Fibroblast of skin of right quadriceps (primary cell): Measurements from ENCODE around the gene POMZP3.
"Not testable (repeated sequence)": the region's sequence is repeated elsewhere in the genome, so short reads cannot be mapped to it uniquely, and the experiment has no call there.

Source experiments
- DNase-seq: peaks from one replicate; pipeline ENCODE4 v3.0.0-alpha.2; 2013

The POMZP3 gene

DNA sequence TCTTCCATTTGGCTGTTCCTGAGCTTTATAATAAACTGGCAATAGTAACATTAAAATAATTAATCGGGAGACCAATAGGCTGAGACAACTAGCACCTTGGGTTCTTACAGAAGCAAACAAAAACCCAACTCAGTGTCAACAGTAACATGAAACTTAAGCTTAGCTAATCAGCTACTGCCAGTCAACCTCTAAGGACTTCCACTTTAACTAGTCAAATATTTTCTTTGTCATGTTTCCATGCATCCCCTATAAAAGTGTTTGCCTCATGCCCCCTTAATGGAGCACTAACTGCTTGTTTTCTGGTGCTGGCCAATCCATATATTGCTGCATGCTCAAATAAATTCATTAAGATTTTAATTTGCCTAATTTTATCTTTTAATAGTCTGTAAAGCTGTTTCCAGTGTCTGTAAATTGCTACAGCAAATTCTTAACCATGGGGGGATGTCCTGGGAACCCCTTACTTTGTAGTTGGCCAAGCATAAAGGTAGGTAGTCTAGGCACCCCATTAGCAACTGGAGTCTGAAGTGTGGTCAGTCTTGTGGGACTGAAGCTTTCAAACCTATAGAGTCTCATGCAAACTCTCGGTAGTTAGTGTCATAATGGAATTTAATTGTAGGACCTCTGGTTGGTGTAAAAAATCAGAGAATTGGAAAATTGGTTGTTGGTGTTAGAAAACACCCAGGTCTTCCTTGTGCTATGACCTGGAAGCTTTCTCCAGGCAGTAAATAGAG lies 40.3 kb downstream of the POMZP3 start:
- not testable (repeated sequence) for DNase-seq

DNA sequence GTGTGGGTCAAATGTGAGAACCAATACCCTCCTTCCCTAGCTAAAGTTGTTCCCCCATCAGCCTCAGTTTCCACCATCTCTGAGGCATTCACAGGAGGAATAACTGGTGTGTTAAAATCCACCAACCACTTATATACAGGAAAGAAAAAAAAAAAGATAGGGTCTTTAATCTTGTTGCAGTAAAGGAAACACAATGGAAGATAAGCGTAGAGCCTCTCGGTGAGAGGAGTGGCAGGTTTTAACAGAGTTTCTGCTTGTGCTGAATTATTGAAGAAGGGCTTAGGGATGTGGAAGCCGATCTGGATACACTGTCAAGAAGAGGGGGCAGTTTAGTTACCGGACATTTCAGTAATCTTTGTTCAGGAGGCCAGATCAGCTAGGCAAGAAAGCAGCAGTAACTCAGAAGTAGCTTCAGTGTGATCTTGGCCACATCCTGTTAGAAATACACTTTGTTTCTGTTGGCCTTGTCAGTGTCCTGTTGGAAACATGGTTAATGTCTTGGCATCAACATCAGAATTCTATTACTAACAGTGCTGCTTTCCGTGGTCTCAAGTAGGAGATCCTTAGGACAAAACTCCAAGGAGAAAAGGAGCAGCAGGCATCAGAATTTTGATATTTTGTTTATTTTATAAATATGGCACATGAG lies 43.3 kb downstream of the POMZP3 start:
- peak; percentile 65 for DNase-seq

DNA sequence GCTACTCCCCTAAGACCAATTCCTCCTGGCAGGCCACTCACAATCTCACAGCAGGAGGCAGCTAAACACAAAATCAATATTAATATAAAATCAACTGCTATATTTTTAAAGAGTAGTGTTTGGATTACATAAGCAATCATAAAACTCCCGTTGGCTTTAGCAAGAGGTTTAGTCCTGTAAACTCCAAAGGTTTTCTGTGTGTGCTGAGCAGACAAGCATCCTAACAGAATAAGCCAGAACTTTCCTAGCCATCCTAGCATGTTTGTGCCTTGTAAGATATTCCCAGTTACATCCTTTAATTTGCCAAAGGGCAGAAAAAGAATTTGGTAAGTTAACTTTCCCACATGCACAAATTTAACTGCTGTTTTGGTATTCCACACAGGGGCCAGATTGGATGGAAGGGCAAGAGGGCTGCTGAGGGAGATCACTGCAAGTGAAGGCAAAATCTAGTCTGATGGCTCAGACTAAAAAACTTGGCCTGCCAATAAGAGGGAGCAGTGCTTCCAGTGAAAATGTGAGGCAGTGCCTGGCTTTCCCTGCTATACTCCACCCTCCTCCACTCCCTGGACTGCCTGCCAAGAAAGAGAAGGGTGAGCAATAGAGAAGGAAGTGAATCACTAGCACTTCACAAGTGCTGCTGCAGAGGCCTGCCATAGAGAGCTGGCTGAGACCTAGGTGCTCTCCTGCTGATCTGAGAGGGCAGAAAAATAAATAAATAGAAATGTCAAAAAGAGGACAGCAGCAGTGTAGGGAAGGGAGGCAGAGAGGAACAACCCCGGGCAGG lies 44.0 kb downstream of the POMZP3 start:
- peak; percentile 90 for DNase-seq

DNA sequence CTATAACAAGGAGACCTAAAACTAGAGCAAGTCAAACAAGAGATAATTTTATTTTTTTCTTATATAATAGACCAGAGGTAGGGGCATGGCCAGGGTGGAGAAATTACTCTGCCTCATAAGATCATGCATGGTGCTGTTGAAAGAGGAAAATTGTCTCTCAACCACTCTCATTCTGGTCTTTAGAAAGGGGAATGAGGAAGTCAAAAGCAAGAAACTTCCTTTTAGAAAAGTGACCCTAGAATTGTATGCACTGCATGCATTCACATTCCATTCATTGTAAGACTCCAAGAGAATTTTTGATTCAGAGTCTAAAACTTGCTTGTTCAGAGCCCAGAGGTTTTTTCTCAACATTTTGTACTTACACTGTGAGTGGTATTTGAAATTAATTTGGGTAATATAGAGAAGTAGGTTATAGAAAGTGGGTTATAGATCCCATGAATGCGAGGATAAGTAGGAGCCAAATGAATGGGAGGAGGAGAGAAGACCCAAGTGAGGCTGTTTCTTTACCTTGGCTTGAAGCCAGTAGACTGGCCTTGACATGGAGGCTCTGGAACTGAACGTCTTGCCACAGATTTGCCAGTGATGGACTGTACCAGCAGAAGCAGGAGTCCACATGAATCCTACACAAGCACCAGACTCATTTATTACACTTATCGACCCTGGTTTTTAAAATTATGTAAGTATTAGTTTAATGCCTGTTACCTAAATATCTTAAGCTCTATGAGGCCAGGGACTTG lies 51.0 kb downstream of the POMZP3 start:
- not testable (repeated sequence) for DNase-seq

DNA sequence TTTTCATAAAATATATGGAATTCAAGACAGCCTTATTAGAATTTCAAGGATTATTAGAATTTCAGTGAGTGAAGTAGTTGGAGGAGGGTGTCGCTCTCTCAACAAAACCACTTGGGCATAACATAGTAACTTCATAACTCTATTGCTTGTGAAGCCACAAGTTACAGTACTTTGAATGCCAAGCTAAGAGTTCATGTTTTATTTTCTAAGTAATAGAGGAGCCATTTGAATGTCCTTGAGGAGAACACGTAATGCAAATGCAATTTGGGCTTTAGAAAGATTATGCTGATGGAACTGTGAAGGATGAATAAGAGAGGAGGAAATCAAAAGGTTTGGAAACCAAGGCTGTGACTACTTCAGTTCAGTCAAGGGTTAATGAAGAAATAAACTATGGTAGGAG lies 51.6 kb downstream of the POMZP3 start:
- not testable (repeated sequence) for DNase-seq

DNA sequence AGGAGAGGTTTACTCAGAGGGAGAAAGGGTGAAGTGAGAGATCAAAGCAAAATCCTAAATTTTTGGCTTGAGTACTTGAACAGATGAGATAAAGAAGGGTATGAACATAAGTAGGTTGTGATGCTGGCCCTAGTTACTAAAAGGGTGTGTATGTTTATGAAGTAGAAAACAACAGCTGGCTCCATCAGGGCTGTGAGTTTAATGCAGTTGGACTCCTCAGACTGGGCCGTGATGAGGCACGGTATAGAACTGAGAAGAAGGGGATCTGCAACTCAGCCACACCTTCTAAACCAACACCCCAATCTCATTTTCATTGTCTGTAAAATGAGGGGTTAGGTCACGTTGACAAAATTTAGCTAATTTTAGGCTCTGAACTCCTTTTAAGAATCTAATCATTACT lies 54.8 kb downstream of the POMZP3 start:
- not testable (repeated sequence) for DNase-seq

DNA sequence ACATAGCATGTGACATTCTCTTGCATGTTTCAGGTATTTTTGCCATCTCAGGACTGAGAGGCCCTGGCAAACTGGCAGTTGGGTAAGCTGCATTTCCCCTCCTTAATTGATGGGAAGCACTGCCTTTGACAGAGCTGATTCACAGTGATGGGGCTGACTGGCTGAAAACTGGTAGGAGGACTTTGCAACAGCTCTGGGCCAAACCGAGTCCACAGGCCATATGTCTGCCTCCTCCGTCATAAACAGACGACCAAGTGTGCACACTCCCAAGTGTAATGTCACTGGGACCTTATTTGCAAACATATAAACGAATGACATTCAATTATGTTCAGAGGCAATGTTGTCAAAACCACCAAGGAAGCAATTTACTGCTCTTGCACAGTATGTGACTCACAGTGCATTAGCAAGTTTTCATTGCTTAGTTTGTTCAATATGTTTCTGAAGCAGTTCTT lies 56.7 kb downstream of the POMZP3 start:
- peak; percentile 66 for DNase-seq

DNA sequence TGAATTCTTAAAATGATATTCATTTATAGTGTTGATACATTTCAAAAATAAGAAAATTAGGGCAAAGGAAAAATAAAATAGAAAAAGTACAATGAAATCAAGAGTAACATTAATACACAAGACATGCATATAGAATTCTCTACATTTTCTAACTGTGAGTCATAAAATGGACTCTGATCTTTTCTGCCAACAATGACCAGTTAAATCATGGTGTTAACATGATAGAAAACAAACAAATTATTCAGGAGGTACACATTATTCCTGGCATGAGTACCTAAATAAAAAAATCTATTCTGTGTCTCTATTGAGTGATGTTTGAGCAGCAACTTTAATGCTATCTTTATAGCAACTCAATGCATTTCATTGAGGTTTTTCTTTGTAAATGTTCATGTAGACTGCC lies 58.3 kb downstream of the POMZP3 start:
- peak; percentile 60 for DNase-seq

DNA sequence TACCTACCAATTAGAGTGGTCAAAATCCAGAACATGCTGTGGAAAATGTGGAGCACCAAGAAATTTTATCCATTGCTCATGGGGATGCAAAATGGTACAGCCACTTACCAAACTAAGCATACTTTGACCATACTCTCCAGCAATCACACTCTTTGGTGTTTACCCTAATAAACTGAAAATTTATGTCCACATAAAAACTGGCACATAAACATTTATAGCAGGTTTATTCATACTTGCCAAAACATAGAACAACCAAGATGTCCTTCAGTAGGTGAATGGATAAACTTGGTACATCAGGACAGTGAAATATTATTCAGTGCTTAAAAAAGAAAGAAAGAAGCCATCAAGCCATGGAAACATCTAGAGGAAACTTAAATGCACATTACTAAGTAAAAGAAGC lies 59.3 kb downstream of the POMZP3 start:
- DNase-seq = not testable (repeated sequence)

DNA sequence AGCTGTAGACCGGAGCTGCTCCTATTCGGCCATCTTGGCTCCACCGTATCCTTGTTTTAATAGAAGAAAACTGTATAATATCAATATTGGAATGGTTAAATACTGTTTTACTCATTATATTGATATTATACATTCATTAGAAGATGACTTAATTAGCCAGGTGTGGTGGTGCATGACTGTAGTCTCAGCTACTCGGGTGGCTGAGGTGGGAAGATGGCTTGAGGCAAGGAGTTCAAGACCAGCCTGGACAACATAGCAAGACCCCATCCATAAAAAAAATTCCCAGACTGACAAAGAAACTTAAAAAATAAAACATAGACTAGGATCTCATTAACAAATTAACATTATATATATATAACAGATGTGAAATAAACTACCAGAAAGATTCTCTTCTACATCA lies 59.8 kb downstream of the POMZP3 start:
- not testable (repeated sequence) for DNase-seq

DNA sequence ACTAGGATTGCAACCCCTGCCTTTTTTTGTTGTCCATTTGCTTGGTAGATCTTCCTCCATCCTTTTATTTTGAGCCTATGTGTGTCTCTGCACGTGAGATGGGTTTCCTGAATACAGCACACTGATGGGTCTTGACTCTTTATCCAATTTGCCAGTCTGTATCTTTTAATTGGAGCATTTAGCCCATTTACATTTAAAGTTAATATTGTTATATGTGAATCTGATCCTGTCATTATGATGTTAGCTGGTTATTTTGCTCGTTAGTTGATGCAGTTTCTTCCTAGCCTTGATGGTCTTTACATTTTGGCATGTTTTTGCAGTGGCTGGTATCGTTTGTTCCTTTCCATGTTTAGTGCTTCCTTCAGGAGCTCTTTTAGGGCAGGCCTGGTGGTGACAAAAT lies 62.1 kb downstream of the POMZP3 start:
- not testable (repeated sequence) for DNase-seq

DNA sequence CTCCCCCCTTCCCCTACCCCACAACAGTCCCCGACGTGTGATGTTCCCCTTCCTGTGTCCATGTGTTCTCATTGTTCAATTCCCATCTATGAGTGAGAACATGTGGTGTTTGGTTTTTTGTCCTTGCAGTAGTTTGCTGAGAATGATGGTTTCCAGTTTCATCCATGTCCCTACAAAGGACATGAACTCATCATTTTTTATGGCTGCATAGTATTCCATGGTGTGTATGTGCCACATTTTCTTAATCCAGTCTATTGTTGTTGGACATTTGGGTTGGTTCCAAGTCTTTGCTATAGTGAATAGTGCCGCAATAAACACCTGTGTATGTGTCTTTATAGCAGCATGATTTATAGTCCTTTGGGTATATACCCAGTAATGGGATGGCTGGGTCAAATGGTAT lies 65.7 kb downstream of the POMZP3 start:
- not testable (repeated sequence) for DNase-seq

DNA sequence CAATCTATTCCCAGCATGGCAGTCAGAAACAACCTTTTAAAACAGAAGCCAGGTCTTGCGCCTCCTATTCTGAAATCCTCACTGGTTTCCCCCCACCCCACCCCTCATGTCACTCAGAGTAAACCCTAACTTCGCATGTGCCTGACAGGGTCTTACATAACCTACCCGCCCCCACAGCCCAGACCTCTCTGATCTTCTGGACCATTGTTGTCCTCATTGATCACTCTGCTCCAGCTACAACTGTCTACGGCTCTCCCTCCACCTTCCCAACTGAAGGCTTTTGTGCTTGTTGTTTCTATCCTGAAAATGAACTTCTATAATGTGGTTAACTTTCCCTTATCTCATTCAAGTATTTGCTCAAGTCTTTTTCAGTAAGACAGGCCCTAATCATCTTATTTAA lies 66.9 kb downstream of the POMZP3 start:
- DNase-seq = not testable (repeated sequence)
